ENCODE results near the gene LRRC32.

- TF ChIP-seq POLR2A (IDR thresholded peaks at IDR 0.05) (no peak), EP300 (IDR thresholded peaks at IDR 0.05) (no peak), POLR2AphosphoS5 (IDR thresholded peaks at IDR 0.05) (no peak)
- TF ChIP-seq, protein P1, sequence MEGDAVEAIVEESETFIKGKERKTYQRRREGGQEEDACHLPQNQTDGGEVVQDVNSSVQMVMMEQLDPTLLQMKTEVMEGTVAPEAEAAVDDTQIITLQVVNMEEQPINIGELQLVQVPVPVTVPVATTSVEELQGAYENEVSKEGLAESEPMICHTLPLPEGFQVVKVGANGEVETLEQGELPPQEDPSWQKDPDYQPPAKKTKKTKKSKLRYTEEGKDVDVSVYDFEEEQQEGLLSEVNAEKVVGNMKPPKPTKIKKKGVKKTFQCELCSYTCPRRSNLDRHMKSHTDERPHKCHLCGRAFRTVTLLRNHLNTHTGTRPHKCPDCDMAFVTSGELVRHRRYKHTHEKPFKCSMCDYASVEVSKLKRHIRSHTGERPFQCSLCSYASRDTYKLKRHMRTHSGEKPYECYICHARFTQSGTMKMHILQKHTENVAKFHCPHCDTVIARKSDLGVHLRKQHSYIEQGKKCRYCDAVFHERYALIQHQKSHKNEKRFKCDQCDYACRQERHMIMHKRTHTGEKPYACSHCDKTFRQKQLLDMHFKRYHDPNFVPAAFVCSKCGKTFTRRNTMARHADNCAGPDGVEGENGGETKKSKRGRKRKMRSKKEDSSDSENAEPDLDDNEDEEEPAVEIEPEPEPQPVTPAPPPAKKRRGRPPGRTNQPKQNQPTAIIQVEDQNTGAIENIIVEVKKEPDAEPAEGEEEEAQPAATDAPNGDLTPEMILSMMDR (IDR thresholded peaks at IDR 0.05): no peak
Observed at GRCh38 chr11:76665172-76665571, 5.4 kb downstream of the LRRC32 start.
